HepG2 (cell line): ENCODE data around the gene HOXB6. TPM values are rescaled to one million over a fixed set of nuclear protein-coding genes. Genes with fewer than 3 reads are reported as not detected.

Experiments
- ETV6 ChIP-seq: sonication (generic); formaldehyde crosslinking; conservative IDR thresholded peaks from 2 replicates; pipeline ENCODE4 v1.4.0; 2020; ENCODE audit warnings: missing genetic modification reagents
- PHF21A ChIP-seq: sonication (generic); formaldehyde crosslinking; IDR thresholded peaks from 2 replicates; pipeline ENCODE4 v1.5.0; 2020; ENCODE audit warnings: mild to moderate bottlenecking, missing genetic modification reagents
- RAD51 ChIP-seq: fragments of 450-650 bp; IDR thresholded peaks from 2 replicates; pipeline ENCODE4 v1.6.1; 2016; ENCODE audit warnings: borderline replicate concordance
- ZFY ChIP-seq: sonication (generic); formaldehyde crosslinking; IDR thresholded peaks from 2 replicates; pipeline ENCODE4 v1.4.0; 2020; ENCODE audit warnings: missing genetic modification reagents
- ZKSCAN8 ChIP-seq: IDR thresholded peaks from 2 replicates; pipeline ENCODE4 v1.6.1; 2016; ENCODE audit warnings: borderline replicate concordance, missing genetic modification reagents, missing compliant biosample characterization
- ZNF143 ChIP-seq: sonication (generic); formaldehyde crosslinking; IDR thresholded peaks from 2 replicates; pipeline ENCODE4 v1.4.0; 2020; ENCODE audit warnings: missing genetic modification reagents
- ZNF569 ChIP-seq: sonication (generic); formaldehyde crosslinking; IDR thresholded peaks from 2 replicates; pipeline ENCODE4 v1.5.0; 2020; ENCODE audit warnings: mild to moderate bottlenecking, missing genetic modification reagents, moderate library complexity, borderline replicate concordance
- ZSCAN30 ChIP-seq: sonication (generic); formaldehyde crosslinking; IDR thresholded peaks from 2 replicates; pipeline ENCODE4 v1.5.0; 2020; ENCODE audit warnings: mild to moderate bottlenecking, missing genetic modification reagents
- polyA plus RNA-seq, 8 experiments: library from polyadenylated mRNA; depleted of rRNA in 3 of 8; stranded (reverse) in 7 of 8; unstranded in 1 of 8; fragments of >200 nt; fragmentation: Illumina TruSeq in 4 of 8; extraction: Trizol in 4 of 8; gene quantifications; 2 replicates each; pipeline versions ENCODE4 v1.2.1 to v1.2.3, GENCODE V29; 2011 to 2016; ENCODE audit warnings: low read depth in 4 of 8, missing spikeins in 1 of 8, mixed read lengths in 1 of 8; ENCODE audit not compliant: insufficient read depth in 1 of 8
- total RNA-seq, 5 experiments: library from RNA; depleted of rRNA; stranded (reverse); fragments of >200 nt; fragmentation: Illumina TruSeq; extraction: Trizol; gene quantifications; 2 replicates each; pipeline ENCODE4 v1.2.3, GENCODE V29; 2016; ENCODE audit warnings: low read depth in 1 of 5
- TF ChIP-seq, protein P1 (sequence below): sonication (generic); formaldehyde crosslinking; IDR thresholded peaks from one replicate; pipeline ENCODE4 v1.5.1; 2020; ENCODE audit warnings: mild to moderate bottlenecking, missing genetic modification reagents; ENCODE audit errors: not compliant biosample characterization
- TF ChIP-seq, protein P2 (sequence below): IDR thresholded peaks from 2 replicates; pipeline ENCODE4 v1.6.1; 2016; ENCODE audit warnings: mild to moderate bottlenecking
- TF ChIP-seq, protein P3 (sequence below): sonication (generic); formaldehyde crosslinking; IDR thresholded peaks from 2 replicates; pipeline ENCODE4 v1.5.0; 2020; ENCODE audit warnings: mild to moderate bottlenecking, missing genetic modification reagents
- TF ChIP-seq, protein P4 (sequence below): sonication (generic); formaldehyde crosslinking; IDR thresholded peaks from 2 replicates; pipeline ENCODE4 v1.4.0; 2020; ENCODE audit warnings: missing genetic modification reagents

HOXB6 gene
- total and polyA plus RNA-seq, 2 of the 13 experiments (the other 11 are each of a cell fraction or from before 2014, with no cell fraction given): not detected

DNA sequence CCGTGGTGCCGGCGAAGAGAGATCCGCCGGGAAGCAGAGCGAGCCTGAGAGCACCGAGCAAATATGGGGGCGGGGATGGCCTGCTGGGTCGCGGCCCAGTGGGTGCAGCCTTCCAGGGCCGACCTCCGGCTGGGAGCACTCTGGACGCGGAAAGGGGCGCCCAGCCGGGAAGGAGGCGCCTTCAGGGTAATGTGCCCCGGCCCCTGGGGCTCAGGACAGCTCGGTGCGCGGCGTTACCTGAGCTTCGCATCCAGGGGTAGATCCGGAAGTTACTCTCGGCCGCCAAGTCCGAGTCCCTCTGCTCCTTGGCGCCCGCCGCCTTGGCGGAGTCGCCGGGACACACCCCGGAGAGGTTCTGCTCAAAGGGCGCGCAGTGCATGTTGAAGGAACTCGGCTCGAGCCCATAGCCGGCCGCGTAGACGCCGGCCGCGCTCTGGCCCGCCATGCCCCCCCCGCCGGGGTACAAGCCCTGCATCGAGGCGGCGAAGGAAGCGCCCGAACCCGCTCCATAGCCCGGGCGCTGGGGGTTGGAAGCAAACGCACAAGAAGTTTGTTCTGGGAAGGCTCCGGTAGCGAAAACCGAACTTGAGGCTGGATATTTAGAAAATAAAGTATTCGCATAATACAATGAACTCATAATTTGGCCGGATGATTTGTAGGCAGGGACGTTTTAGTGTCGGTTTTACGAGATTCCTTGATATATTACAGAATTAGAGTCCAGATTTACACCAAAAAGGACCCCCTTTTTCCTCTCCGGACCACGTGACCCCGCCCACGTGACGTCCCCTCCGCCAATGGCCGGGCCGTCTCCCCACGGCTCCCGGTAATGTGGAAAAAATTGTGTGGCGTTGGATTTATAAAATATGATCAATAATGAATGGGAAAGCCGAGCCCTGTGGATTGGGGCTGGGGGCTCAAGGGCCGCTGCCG, 5.8 kb upstream of the HOXB6 start, which contains the start of gene HOXB7 (continued):
- TF ChIP-seq, protein P1, sequence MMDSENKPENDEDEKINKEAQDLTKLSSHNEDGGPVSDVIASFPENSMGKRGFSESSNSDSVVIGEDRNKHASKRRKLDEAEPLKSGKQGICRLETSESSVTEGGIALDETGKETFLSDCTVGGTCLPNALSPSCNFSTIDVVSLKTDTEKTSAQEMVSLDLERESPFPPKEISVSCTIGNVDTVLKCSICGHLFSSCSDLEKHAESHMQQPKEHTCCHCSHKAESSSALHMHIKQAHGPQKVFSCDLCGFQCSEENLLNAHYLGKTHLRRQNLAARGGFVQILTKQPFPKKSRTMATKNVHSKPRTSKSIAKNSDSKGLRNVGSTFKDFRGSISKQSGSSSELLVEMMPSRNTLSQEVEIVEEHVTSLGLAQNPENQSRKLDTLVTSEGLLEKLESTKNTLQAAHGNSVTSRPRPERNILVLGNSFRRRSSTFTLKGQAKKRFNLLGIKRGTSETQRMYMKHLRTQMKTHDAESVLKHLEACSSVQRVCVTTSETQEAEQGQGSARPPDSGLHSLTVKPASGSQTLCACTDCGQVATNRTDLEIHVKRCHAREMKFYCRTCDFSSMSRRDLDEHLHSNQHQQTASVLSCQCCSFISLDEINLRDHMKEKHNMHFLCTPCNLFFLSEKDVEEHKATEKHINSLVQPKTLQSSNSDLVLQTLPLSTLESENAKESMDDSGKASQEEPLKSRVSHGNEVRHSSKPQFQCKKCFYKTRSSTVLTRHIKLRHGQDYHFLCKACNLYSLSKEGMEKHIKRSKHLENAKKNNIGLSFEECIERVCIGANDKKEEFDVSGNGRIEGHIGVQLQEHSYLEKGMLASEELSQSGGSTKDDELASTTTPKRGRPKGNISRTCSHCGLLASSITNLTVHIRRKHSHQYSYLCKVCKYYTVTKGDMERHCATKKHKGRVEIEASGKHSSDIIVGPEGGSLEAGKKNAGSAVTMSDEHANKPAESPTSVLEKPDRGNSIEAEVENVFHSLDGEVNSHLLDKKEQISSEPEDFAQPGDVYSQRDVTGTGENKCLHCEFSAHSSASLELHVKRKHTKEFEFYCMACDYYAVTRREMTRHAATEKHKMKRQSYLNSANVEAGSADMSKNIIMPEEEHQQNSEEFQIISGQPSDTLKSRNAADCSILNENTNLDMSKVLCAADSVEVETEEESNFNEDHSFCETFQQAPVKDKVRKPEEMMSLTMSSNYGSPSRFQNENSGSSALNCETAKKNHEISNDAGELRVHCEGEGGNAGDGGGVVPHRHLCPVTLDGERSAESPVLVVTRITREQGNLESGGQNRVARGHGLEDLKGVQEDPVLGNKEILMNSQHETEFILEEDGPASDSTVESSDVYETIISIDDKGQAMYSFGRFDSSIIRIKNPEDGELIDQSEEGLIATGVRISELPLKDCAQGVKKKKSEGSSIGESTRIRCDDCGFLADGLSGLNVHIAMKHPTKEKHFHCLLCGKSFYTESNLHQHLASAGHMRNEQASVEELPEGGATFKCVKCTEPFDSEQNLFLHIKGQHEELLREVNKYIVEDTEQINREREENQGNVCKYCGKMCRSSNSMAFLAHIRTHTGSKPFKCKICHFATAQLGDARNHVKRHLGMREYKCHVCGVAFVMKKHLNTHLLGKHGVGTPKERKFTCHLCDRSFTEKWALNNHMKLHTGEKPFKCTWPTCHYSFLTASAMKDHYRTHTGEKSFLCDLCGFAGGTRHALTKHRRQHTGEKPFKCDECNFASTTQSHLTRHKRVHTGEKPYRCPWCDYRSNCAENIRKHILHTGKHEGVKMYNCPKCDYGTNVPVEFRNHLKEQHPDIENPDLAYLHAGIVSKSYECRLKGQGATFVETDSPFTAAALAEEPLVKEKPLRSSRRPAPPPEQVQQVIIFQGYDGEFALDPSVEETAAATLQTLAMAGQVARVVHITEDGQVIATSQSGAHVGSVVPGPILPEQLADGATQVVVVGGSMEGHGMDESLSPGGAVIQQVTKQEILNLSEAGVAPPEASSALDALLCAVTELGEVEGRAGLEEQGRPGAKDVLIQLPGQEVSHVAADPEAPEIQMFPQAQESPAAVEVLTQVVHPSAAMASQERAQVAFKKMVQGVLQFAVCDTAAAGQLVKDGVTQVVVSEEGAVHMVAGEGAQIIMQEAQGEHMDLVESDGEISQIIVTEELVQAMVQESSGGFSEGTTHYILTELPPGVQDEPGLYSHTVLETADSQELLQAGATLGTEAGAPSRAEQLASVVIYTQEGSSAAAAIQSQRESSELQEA (CRISPR knock-in tag): no peak
- TF ChIP-seq ZKSCAN8 (CRISPR knock-in tag): no peak
- TF ChIP-seq, protein P2, sequence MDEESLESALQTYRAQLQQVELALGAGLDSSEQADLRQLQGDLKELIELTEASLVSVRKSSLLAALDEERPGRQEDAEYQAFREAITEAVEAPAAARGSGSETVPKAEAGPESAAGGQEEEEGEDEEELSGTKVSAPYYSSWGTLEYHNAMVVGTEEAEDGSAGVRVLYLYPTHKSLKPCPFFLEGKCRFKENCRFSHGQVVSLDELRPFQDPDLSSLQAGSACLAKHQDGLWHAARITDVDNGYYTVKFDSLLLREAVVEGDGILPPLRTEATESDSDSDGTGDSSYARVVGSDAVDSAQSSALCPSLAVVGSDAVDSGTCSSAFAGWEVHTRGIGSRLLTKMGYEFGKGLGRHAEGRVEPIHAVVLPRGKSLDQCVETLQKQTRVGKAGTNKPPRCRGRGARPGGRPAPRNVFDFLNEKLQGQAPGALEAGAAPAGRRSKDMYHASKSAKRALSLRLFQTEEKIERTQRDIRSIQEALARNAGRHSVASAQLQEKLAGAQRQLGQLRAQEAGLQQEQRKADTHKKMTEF (CRISPR knock-in tag): no peak
- TF ChIP-seq, protein P3, sequence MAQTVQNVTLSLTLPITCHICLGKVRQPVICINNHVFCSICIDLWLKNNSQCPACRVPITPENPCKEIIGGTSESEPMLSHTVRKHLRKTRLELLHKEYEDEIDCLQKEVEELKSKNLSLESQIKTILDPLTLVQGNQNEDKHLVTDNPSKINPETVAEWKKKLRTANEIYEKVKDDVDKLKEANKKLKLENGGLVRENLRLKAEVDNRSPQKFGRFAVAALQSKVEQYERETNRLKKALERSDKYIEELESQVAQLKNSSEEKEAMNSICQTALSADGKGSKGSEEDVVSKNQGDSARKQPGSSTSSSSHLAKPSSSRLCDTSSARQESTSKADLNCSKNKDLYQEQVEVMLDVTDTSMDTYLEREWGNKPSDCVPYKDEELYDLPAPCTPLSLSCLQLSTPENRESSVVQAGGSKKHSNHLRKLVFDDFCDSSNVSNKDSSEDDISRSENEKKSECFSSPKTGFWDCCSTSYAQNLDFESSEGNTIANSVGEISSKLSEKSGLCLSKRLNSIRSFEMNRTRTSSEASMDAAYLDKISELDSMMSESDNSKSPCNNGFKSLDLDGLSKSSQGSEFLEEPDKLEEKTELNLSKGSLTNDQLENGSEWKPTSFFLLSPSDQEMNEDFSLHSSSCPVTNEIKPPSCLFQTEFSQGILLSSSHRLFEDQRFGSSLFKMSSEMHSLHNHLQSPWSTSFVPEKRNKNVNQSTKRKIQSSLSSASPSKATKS (CRISPR knock-in tag): no peak
- TF ChIP-seq RAD51: peak; percentile 90
- TF ChIP-seq, protein P4, sequence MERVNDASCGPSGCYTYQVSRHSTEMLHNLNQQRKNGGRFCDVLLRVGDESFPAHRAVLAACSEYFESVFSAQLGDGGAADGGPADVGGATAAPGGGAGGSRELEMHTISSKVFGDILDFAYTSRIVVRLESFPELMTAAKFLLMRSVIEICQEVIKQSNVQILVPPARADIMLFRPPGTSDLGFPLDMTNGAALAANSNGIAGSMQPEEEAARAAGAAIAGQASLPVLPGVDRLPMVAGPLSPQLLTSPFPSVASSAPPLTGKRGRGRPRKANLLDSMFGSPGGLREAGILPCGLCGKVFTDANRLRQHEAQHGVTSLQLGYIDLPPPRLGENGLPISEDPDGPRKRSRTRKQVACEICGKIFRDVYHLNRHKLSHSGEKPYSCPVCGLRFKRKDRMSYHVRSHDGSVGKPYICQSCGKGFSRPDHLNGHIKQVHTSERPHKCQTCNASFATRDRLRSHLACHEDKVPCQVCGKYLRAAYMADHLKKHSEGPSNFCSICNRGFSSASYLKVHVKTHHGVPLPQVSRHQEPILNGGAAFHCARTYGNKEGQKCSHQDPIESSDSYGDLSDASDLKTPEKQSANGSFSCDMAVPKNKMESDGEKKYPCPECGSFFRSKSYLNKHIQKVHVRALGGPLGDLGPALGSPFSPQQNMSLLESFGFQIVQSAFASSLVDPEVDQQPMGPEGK (CRISPR knock-in tag): peak; percentile 42
- no peak for TF ChIP-seq ZSCAN30 (CRISPR knock-in tag)
- no peak for TF ChIP-seq PHF21A (CRISPR knock-in tag)
- 0 out of 2 replicates have a peak, but pooled peaks have one; percentile 25 for TF ChIP-seq ZFY
- no peak for TF ChIP-seq ZNF569 (CRISPR knock-in tag)
- TF ChIP-seq ZNF143 (CRISPR knock-in tag): no peak
- TF ChIP-seq ETV6: no peak
